ENCODE data around the gene VIPR2.

Gene VIPR2

DNA sequence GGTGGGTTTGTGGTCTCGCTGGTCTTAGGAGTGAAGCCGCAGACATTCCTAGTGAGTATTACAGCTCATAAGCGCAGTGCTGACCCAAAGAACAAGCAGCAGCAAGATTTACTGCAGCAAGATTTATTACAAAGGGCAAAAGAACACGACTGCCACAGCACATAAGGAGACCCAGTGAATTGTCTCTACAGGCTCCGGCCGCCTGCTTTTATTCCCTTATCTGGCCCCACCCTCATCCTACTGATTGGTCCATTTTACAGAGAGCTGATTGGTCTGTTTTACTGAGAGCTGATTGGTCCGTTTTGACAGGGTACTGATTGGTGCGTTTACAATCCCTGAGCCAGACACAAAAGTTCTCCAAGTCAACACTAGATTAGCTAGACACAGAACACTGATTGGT is 82.1 kb downstream of the VIPR2 start:
- DNase-seq, result no peak

DNA sequence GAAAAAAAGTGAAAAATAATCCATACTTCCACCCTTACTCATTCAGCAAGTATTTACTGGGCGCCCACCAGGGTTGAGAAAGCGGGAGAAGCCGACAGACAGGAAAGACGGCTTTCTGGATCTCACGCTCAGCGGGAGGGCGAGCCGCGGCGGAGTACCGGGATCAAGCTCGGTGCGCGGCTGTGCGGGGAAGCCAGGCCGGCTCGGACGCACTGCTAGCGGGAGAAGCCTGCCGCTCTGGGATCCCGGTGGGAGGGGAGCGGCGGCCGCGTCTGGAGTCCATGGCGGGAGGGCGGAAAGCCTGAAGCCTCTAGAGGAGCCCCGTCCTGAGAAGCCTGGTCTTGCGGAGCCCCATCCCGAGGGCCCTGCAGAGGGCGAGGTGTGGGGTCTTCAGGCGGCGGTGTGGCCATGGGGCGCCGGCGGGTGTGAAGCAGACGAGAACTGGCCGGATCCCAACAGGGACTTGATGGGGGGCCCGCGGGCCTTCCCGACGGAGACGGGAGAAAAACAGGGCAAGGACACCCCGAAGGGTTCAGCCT is 82.9 kb downstream of the VIPR2 start:
- DNase-seq, result no peak

DNA sequence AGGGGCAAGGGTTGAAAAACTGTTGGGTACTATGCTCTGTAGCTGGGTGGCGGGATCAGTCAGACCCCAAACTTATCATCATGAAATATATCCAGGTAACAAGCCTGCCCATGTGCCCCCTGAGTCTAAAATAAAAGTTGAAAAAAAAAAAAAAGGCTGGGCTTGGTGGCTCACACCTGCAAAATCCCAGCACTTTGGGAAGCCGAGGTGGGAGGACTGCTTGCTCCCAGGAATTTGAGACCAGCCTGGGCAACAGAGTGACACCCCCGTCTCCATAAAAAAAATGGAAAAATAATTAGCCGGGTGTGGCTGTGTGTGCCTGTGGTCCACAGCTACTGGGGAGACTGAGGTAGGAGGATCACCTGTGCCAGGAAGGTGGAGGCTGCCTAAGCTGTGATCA is 83.5 kb downstream of the VIPR2 start:
- DNase-seq, result no peak

DNA sequence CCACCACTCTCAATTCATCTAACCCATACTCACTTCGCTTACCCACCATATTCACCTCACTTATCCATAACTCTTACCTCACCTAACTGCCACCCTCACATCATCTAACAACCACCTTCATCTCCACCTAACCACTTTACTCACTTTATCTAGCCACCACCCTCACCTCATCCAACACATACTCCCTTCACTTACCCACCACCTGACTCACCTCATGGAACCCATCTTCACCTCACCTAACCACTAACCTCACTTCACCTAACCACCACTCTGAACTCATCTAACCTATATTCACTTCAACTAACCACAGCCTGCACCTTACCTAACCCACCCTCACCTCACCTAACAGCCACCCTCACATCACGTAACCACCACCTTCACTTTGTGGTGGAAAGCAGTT is 84.2 kb downstream of the VIPR2 start:
- DNase-seq, result no peak

DNA sequence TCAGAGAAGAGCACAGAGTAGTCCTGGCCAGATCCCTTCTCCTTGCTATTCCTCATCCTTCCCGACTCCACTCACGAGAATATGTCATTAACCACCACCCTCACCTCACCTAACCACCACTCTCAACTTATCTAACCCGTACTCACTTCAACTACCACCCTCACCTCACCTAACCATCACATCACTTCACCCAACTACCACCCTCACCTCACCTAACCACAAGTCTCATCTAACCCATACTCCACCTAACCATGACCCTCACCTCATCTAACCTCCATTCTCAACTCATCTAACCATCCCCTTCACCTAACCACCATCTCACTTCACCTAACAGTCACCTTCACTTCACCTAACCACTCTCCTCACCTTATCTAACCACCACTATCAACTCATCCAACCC is 85.0 kb downstream of the VIPR2 start:
- DNase-seq, result no peak

DNA sequence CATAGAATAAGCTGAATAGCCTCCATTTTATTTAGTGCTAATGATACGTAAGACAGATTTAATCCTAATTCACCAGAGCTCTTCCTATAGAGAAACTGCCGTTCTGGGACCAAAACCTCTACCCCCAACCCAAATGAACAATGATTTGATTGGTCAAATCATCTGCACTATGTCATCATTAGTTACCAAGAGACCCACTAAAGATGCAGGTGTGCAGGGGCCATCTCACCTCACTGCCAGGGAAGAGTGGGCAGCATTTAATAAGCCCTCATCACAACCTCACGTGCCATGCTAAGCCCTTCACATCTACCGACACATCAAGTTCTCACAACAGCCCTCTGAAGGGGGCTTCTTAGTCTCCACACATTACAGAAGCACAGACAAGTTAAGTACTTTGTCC is 87.0 kb downstream of the VIPR2 start:
- no peak for DNase-seq

DNA sequence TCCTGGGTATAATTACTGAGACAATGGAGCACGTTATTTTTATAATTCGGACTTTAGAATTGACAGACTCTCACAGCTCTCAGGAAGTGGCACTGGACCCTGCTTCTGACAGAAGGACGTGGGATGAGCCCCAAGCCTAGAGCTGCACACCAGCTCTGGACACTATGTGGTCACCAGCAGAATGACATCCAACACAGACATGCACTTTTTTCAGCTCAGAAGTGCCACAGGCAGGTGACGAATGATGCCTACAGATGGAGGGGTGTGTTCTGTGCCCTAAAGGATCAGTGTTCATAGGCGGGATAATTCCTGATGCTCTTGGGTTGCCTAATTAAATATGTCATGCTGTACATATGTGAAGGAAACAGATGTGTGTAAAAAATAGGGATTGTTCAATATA is 87.9 kb downstream of the VIPR2 start:
- peak; percentile 17 for DNase-seq

DNA sequence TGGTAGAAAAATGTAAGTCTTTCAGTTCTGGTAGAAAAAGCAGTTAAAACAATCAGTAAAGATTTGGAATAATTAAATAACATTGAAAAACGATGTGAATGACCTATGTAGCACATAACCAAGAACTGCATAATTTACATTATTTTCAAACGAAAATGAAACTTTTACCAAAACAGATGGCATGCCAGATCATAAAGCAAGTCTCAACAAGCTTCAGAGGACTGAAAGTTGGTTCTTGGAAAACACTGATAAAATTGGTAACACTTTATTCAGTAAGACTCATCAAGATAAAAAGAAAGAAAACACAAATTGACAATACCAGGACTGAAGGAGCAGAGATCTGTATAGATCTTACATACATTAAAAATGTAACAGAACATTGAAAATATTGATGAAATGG is 92.8 kb downstream of the VIPR2 start:
- no peak for DNase-seq

DNA sequence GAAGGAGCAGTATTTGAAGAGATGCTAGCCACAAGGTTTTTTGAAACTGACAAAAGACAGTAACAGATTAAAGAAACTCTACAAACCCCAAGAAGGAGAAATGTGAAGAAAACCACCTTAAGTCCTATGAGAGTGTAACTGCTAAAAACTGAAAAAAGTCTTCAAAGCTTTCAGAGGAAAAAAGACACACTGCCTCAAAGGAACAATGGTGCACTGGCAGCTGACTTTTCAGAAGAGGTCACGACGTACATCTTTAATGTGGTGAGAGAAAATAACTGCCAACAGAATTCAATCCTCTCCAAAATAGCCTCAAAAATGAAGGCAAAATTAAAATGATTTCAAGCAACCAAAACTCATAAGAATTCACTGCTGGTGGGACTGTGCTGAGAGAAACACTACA is 94.0 kb downstream of the VIPR2 start:
- DNase-seq, result no peak

DNA sequence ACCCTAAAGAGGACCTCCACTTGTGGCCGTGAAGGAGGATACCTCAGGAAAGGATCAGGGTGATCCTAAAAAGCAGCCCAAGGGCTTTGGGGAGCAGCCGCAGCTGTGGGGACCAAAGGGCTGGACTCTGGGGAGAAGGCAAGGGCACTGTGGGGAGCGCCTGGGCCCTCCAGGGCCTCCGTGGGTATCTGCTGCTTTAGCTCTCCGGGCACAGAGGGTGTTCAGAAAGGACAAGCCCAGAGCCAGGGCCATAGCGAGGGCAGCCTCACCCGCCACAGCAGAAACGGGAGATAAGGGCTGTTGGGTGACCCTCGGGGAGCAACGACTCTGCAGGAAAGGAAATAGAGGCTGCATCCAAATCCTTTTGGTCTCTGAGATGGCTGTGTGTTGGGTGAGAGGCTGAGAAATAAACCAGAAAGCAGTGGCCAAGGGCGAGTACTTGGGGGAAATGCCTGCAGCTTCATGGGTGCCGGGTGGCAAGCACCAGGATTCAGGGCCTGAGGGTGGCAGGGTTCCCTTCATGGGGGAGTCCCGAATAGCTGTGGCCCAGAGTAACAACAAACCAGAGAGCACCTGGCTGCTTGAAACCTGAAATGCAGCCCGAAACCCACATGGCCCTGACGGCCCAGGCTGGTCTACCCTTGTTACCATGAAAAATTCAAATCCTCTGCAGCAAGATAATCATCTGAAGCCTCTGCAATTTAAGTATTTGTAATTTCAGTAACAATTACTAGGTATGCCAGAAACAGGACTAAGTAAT is 95.2 kb downstream of the VIPR2 start:
- DNase-seq, result no peak

DNA sequence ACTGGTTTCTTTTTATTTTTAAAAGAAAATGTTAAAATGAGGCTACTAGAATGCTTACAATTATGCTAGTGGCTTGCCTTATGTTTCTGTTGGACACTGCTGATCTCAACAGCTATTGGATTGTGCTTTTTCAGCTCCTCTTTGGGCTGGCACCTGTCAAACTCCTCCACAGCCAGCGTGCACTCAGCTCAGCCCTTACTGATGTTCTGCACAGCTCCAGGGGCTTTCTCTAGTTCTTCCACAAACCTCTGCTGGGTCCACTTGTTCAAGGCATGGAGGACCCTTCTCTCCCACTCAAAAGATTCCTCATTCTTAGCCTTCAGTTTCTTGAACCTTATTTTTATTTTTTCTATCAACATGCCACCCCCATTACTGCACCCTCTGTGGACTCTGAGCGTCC is 96.0 kb downstream of the VIPR2 start:
- no peak for DNase-seq

DNA sequence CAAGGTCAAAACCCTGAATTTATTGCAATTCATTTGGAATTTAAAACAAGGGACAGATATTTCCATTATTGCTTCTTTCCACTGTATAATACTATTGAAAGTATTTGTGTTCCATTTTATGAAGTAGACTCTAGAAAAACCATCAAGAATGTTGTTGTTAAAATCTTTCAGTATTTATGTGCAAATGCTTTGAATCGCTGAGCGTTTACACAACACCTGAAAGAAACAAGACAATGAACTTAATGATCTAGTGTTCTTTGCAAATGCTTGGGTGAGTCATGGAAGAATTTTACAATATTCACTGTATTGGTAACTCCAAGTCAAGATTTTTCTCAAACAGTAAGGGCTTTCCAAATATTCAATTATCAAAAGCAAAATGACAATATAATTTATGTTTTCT is 97.1 kb downstream of the VIPR2 start:
- no peak for DNase-seq

DNA sequence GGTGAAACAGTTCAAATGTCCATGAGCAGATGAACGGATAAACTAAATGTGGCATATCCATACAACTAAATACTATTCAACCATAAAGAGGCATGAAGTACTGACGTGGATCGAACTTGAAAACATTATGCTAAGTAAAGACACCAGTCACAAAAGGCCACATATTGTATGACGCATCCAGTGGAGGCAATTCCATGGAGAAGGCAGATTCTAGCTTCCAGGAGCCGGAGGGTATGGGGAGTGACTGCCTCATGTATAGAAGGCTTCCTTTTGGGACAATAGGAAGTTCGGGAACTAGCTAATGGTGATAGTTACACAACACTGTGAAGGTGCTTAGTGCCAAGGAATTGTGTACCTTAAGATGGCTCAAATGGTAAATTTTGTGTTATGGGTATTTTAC is 98.4 kb downstream of the VIPR2 start:
- DNase-seq, result no peak

DNA sequence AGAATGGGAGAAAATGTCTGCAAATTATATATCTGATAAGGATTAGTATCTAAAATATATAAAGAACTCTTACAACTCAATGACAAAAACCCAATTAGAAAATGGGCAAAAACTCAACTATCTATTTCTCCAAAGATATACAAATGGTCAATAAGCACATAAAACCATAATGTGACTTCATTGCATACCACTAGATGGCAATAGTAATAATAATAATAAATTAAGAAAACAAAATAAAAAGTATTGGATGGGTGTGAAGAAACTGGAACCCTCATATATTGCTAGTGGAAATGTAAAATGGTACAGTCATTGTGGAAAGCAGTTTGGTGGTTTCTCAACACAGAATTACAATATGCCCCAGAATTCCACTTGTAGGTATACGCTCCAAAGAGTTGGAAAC is 98.8 kb downstream of the VIPR2 start:
- no peak for DNase-seq

DNA sequence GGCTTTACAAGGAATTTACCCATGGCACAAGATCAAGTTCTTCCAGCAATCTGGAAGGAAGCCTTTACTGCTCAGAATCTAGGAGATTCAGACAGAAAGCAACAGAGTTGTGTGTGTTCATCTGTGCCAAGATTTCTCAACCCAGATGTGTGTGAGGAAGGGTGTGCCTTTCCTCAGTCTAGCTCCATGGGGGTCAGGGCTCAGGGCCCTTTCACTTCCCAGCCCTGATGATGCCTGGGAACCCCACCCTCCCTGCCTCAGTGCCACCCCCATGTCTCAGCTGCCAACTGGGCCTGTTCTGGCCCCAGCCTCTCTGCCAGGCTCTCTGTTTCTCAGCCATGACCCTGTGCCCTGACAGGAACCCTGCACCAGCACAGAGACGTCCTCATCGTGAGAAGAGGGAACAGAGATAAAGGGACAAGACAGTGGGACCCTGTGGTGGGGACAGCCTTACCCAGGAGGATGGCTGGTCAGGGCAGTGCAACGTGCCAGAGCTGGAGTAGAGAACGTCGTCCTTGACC is 102.0 kb downstream of the VIPR2 start:
- DNase-seq, result no peak

DNA sequence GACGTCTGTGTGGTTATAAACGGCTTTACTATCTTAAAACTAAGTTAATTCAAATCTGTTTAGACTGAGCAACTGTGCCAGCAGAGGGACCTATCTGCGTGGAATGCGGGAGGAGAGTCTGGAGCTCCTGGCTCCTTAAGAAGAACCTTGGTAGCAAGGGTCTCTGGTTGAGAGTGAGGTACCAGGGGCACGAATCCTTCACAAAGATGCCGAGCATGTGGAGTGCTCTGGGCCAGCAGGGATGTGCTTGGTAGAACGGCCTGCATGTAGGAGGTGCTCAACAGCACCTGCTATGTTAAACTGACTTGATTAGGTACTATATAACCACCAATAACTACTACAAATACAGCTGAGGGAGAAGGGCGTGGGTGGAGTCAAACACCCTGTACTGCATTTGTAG is 102.6 kb downstream of the VIPR2 start:
- no peak for DNase-seq

DNA sequence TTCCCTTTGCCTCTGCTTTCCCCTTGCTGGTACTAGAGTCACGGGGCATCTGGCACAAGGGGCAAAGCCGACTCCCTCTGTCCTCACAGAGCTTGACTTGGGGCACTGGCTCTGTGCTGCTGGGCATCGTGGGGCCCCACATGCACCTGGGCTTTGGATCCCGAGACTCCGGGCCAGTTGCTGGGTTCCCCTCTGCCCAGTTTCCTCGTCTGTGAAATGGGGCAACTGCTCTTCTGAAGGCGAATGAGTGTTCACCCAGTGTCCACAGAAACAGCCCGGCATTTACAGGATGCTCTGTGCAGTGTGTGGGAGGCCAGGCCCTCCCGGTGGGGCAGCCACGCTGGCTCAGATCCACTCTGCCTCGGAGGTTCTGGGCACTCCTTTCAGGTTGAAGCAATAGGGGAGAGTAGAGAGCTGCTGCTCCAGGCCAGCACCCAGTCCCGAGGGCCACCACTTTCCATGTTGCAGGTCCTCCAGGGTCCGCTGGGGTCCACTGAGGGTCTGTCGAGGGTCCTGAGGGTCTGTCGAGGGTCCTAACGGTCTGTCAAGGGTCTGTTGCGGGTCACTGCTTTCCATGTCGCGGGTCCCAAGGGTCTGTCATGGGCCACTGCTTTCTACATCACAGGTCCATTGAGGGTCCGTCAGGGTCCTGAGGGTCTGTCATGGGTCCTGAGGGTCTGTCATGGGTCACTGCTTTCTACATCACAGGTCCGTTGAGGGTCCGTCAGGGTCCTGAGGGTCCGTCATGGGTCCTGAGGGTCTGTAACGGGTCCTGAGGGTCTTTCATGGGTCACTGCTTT is 103.6 kb downstream of the VIPR2 start:
- DNase-seq, result no peak

DNA sequence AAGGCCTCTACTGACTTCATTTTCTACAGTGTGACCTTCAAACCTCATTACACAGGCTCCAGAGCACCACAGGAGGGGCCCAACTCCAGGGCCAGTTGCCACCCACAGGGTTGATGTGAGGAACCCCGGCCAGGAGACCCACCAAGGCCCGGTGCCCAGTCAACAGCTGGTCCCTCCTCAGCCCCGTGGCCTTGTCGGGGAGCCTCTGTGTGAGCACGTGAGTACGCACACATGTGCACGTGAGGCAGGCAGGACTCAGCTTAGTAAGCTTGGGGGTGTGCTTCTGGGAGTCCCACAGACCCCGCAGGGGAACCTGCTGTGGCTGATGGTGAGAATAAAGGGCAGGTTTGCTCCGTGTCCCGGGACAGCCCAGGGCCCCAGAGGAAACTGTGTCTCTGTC is 104.5 kb downstream of the VIPR2 start:
- no peak for DNase-seq

DNA sequence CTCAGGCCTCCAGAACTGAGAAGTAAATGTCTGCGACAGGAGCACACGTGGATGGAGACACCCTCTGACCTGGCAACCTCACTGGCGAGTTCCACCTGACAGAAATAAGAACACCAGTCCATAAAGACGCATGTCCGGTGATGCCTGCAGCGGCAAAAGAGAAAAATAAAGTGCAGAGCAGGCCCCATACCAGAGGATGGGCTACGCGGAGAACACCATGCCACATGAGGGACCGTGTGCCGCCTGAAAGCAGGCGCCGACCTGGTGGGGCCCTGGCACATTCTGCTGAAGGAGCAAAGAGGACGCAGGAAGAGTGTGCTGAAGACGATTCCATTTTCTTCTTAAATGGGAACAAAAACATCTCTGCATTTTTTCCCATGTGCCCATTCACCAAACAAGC is 105.0 kb downstream of the VIPR2 start:
- DNase-seq, result no peak

DNA sequence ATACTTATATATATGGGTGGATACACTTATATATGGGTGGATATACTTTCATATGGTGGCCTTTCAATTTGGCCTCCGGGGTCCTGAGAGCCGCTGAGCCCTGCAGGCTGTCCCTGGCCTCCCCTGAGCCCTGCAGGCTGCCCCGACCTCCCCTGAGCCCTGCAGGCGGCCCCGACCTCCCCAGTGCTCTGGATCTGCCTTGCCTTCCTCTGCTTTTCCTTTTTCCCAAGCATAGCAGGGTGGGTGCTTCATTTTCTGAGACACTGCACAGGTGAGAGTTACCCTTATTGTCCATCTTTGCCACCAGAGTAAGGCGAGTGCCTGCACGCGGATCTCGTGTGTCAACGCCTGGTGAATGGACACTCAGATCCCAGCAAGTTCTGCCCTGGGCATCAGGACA is 106.6 kb downstream of the VIPR2 start:
- no peak for DNase-seq

DNA sequence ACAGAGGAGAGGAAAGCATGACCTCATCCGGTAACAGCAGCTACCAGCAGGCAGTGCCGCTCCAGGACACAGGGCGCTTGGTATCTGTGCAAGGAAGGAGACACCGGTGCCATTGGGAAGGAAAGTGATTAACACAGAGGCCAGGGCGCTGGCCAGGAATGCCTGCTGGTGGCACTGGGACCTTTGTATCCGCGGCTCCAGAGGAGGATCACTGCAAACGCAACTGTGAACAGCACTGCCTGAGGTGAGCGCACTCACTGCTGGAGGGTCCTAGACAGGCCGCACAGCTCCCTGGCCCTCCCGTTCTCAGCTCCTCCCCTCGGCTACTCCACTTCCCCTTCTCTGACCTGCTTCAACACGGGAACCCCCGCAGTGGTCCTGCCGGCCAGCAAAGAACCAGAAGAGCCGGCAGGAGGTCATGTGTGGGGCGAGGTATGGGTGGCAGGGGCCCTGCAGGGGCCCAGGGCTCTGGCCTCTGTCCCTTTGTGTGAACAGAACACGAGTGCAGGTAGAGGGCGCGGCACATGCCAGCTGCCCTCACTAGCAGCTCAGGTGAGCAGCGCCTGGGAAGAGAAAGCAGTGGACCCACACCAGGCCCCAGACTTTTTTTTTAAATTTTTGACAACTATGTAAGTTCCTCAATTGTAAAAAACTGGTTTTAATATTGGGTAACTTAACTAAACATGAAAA is 107.6 kb downstream of the VIPR2 start:
- DNase-seq, result no peak

DNA sequence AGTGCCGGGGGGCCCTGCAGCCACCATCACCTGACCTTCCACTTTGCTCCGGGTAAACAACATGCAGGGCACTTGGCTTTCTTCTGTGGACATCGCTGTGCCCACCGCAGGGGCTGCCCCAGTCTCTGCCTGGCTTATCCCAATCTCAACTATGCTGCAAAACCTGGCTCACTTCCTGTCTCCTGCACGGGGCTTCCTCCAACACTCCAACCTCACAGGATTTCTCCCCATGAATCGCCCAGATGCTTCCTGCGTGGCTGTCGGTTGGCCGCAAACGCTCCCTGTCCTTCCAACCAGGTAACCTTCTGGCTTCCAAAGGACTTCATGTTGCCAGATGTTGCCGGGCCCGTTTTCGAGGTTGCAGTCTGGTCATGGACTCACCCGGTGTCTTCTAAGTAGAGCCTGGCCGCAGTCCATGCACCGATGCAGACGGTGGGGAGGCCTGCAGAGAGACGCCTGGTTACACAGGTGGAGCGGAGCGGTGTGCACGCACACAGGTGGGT is 109.0 kb downstream of the VIPR2 start:
- DNase-seq, result no peak

DNA sequence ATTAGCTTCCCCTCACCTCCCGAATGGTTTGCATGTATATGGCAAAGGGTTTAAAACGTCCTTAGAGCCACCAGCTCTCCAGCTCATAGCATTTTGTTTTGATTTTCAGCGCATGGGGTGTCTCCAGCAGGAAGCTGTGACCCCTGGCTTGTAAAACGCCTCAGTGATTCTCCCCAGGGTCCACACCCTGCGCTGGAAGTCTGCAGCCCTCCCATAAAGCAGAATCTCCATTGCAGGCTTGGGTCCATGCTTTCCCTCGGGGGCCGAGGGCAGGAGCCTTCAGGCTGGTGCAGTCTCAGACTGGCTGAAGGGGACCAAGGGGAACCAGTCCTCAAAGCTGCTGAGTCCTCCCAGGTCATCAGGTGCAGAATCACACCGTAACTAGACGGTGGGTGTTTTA is 109.7 kb downstream of the VIPR2 start:
- no peak for DNase-seq
